Brain pericyte (primary cell): ENCODE measurements around the gene CCNQ.

Experiments used
- DNase-seq: peaks from one replicate; pipeline ENCODE4 v3.0.0-alpha.2; 2012; ENCODE audit warnings: low read depth, low spot score

Gene CCNQ

GRCh38 chrX:153596981-153597750 is 1.8 kb downstream of the CCNQ start:
- DNase-seq: no peak

- DNase-seq: no peak
Measured at GRCh38 chrX:153595859-153596857, 2.8 kb downstream of the CCNQ start.

- DNase-seq: no peak
Measured at GRCh38 chrX:153595387-153595786, 3.6 kb downstream of the CCNQ start.

GRCh38 chrX:153593811-153594500 is 5.0 kb downstream of the CCNQ start:
- DNase-seq: no peak

GRCh38 chrX:153592966-153593688 is 5.8 kb downstream of the CCNQ start:
- DNase-seq: no peak

DNA sequence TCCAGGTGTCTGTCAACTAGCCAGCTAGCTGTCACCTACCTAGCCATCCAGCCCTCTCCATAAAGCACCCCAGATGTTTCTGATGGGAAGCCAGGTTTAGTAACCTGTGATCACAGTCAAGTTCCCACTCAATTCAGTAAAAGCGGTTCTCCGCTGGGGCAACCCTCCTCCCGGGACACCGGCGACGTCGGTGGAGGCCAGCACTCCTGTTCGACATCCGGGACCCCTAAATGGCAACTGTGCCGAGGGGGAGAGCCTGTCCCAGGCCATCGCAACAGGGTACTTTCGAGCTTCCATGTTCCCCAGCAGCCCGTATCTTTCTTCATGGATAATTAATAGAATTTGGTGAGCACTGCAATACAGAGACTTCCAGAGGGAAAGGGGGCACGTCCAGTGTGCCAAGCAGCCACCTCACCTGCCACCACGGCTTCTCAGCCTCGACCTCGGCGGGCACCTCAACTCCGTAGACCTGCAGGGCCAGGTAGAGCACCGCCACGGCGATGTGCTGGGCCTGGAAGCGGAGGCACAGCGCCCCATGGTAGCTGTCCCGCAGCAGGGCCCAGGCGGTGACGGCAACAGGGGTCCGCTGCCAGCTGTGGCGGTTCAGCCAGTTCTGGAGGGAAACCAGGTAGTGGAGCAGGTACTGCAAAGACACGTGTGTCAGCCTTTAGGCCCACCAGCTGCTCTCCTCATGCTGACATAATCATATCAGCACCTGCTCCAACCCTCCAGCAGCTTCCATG is 6.7 kb downstream of the CCNQ start:
- no peak for DNase-seq

- no peak for DNase-seq
Measured at GRCh38 chrX:153590961-153591956, 7.7 kb downstream of the CCNQ start.

GRCh38 chrX:153588782-153589446 is 10.0 kb downstream of the CCNQ start:
- DNase-seq: no peak

- DNase-seq: no peak
Measured at GRCh38 chrX:153588021-153588781, 10.7 kb downstream of the CCNQ start.

DNA sequence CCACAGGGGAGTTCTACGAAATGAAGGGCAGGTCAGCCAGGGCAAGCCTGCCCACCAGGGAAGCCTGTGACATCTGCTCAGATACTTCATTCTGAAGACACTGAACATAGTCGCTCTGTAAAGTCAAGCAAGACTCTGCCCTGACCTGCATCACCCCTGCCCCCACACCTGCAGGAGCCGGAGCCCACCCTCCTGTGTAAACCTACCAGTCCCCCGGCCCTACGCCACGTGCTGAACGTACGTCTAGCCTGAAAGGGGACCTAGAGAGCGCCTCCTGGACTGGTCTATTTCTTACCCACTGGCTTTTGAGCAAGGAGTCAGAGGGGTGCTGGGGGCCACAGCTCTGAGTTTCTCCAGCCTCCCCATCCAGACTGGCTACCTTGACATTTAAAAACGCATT is 11.6 kb downstream of the CCNQ start:
- DNase-seq: no peak

- DNase-seq: no peak
Measured at GRCh38 chrX:153585827-153586226, 13.1 kb downstream of the CCNQ start.

GRCh38 chrX:153583433-153583832 is 15.5 kb downstream of the CCNQ start:
- no peak for DNase-seq

GRCh38 chrX:153582896-153583295 is 16.0 kb downstream of the CCNQ start:
- no peak for DNase-seq

DNA sequence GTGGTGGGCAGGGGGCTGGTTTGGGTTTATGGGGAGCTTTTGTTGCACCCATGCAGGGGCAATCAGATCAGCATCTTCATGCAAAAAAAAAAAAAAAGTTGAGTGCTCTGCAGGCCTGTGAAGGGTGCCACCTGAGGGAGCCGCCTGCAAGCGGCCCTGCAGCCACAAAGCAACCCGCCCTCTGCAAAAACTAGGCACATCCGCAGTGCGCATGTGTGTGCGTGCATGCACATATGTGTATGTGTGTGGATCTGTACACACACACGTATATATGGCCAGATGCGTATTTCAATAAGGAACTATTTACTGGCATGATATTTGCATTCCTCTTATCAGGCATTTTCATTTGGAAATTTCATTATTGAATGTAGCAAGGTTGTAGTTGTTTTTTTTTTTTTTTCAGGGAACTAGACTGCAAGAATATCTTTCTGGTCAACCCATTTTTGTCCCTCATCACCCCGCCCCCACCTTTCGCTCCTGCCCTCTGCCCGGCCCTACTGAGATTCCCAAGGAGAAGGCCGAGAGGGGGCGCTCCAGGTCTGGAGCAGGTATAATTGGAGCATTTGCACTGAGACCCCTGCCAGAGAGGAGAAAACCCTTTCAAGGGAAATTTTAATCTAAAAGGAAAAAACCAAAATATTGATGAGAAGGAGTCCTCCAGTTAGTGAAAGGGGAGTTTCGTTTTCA is 18.1 kb downstream of the CCNQ start:
- no peak for DNase-seq

DNA sequence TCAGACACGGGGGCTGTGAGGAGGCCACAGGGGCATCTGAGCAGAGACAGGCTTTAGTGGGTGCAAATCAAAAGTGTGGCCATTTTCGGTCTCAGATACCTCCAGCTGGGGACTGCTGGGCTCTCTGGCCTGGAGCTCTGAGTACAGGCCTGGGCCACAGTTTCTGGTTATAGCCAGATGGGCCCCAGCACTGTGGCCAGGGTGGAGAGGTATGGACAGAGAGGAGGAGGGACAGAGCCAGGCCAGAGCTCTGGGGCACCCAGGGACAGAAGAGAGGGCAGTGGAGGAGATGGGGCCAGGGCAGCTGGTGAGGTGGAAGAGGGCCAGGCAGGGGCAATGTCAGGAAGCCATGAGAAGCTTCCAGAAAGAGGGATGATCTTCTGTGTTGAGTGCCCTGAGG is 20.1 kb downstream of the CCNQ start:
- DNase-seq: no peak

GRCh38 chrX:153578200-153578835 is 20.6 kb downstream of the CCNQ start:
- DNase-seq: no peak

DNA sequence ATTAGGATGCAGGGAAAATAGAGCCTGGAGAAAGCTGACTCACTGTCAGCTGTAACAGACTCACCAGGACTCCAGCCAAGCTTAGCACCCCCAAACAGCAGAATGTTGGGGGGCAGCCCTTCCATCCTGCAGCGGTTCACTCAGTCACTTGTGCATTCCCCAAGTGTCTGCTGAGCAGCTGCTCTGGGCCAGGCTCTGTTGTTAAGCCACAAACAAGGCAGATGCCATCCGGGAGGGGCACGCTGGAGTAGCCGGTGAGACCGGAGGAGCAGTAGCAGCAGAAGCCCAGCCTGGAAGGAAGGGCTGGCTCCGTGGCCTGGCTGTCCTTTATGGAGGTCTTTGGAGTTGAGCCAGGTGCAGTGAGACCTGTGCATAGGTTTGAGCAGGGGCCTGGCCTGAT is 22.0 kb downstream of the CCNQ start:
- no peak for DNase-seq
